ENCODE results near the gene ERI3.

Gene ERI3

GRCh38 chr1:44174630-44175029, 180.4 kb downstream of the ERI3 start:
- DNase-seq: no peak
